ACHN (cell line): Measurements from ENCODE around the gene DYNLT3.
A peak's percentile ranks its signal among the peaks of the same experiment; 100 is the strongest.

ENCODE experiments used
- DNase-seq: peaks from one replicate; pipeline ENCODE4 v3.0.0-alpha.2; 2015
- in situ Hi-C: cut with HindIII; loops from 2 replicates; pipeline ENCODE4 v1.10.0; 2017; ENCODE audit warnings: low sequenced_read_pairs, low pct_ligation_motif_present, low pct_unique_long_range_greater_than_20kb

Gene DYNLT3

GRCh38 chrX:37847733-37848197 lies 394 bp upstream of the DYNLT3 start:
- in situ Hi-C loops, result no loop called here
- DNase-seq, result no peak

- in situ Hi-C loops, result no loop called here
- no peak for DNase-seq
Measured at GRCh38 chrX:37846558-37846933, 825 bp downstream of the DYNLT3 start.

- DNase-seq, result no peak
- in situ Hi-C loops, result no loop called here
Measured at GRCh38 chrX:37846141-37846540, 1.2 kb downstream of the DYNLT3 start.

GRCh38 chrX:37844622-37845021 lies 2.7 kb downstream of the DYNLT3 start:
- DNase-seq, result no peak
- in situ Hi-C loops, result no loop called here

- DNase-seq, result no peak
Measured at GRCh38 chrX:37840931-37841330, 6.4 kb downstream of the DYNLT3 start.

GRCh38 chrX:37834937-37835336 lies 12.4 kb downstream of the DYNLT3 start:
- in situ Hi-C loops, result no loop called here
- DNase-seq, result no peak

More at GRCh38 chrX:37840931-37841330, 6.4 kb downstream of the DYNLT3 start:
- in situ Hi-C loops, result no loop called here

GRCh38 chrX:37830371-37830770 lies 17.0 kb downstream of the DYNLT3 start:
- DNase-seq, result no peak
- in situ Hi-C loops, result no loop called here

GRCh38 chrX:37829721-37830120 lies 17.6 kb downstream of the DYNLT3 start:
- DNase-seq, result no peak
- in situ Hi-C loops, result no loop called here

GRCh38 chrX:37825215-37825842 lies 22.0 kb downstream of the DYNLT3 start:
- in situ Hi-C loops, result no loop called here
- DNase-seq, result peak; percentile 18

- in situ Hi-C loops, result no loop called here
- no peak for DNase-seq
Measured at GRCh38 chrX:37824491-37825214, 22.7 kb downstream of the DYNLT3 start.

- no peak for DNase-seq
- in situ Hi-C loops, result no loop called here
Measured at GRCh38 chrX:37820646-37821045, 26.7 kb downstream of the DYNLT3 start.

- in situ Hi-C loops, result no loop called here
- DNase-seq, result no peak
Measured at GRCh38 chrX:37818031-37818430, 29.3 kb downstream of the DYNLT3 start.

GRCh38 chrX:37817579-37817978 lies 29.8 kb downstream of the DYNLT3 start:
- in situ Hi-C loops, result no loop called here
- no peak for DNase-seq

- in situ Hi-C loops, result no loop called here
- DNase-seq, result no peak
Measured at GRCh38 chrX:37817176-37817575, 30.2 kb downstream of the DYNLT3 start.

- no peak for DNase-seq
- in situ Hi-C loops, result no loop called here
Measured at GRCh38 chrX:37816766-37817165, 30.6 kb downstream of the DYNLT3 start.

- in situ Hi-C loops, result no loop called here
- DNase-seq, result no peak
Measured at GRCh38 chrX:37815366-37815765, 32.0 kb downstream of the DYNLT3 start.

- in situ Hi-C loops, result no loop called here
- no peak for DNase-seq
Measured at GRCh38 chrX:37813570-37813969, 33.8 kb downstream of the DYNLT3 start.

GRCh38 chrX:37812110-37812509 lies 35.3 kb downstream of the DYNLT3 start:
- in situ Hi-C loops, result no loop called here
- DNase-seq, result no peak

- no peak for DNase-seq
- in situ Hi-C loops, result no loop called here
Measured at GRCh38 chrX:37809970-37810369, 37.4 kb downstream of the DYNLT3 start.

- in situ Hi-C loops, result no loop called here
- DNase-seq, result no peak
Measured at GRCh38 chrX:37803057-37803456, 44.3 kb downstream of the DYNLT3 start.
